HepG2 (cell line): ENCODE results near the gene ZNF48. TPM values are rescaled to one million over a fixed set of nuclear protein-coding genes. Genes with fewer than 3 reads are reported as not detected.

Experiments used
- ATF7 ChIP-seq, 2 experiments: fragments of 450-650 bp in 1 of 2; sonication (generic) in 1 of 2; formaldehyde crosslinking in 1 of 2; IDR thresholded peaks; 2 replicates each; pipeline versions ENCODE4 v1.4.0 to v1.6.1; 2016 to 2020; ENCODE audit warnings: antibody characterized with exemption in 1 of 2, mild to moderate bottlenecking in 1 of 2, missing genetic modification reagents in 1 of 2
- ELF1 ChIP-seq: sonication (generic); formaldehyde crosslinking; IDR thresholded peaks from 2 replicates; pipeline ENCODE4 v1.4.0; 2020; ENCODE audit warnings: missing genetic modification reagents
- HDAC1 ChIP-seq: sonication (generic); formaldehyde crosslinking; IDR thresholded peaks from 2 replicates; pipeline ENCODE4 v1.5.1; 2020; ENCODE audit warnings: mild to moderate bottlenecking, missing genetic modification reagents
- HMG20B ChIP-seq: conservative IDR thresholded peaks from 2 replicates; pipeline ENCODE4 v1.6.1; 2016; ENCODE audit warnings: missing genetic modification reagents, missing compliant biosample characterization
- HOXA5 ChIP-seq: sonication (generic); formaldehyde crosslinking; IDR thresholded peaks from 2 replicates; pipeline ENCODE4 v1.4.0; 2020; ENCODE audit warnings: missing genetic modification reagents
- KLF12 ChIP-seq: sonication (generic); formaldehyde crosslinking; IDR thresholded peaks from 2 replicates; pipeline ENCODE4 v1.4.0; 2020; ENCODE audit warnings: missing genetic modification reagents, borderline replicate concordance
- NFIB ChIP-seq: sonication (generic); formaldehyde crosslinking; IDR thresholded peaks from 2 replicates; pipeline ENCODE4 v1.9.0; 2021; ENCODE audit warnings: missing genetic modification reagents, mild to moderate bottlenecking, borderline replicate concordance
- SP4 ChIP-seq: sonication (generic); formaldehyde crosslinking; IDR thresholded peaks from 2 replicates; pipeline ENCODE4 v1.8.1; 2023; ENCODE audit warnings: mild to moderate bottlenecking, missing genetic modification reagents
- polyA plus RNA-seq, 8 experiments: library from polyadenylated mRNA; depleted of rRNA in 3 of 8; stranded (reverse) in 7 of 8; unstranded in 1 of 8; fragments of >200 nt; fragmentation: Illumina TruSeq in 4 of 8; extraction: Trizol in 4 of 8; gene quantifications; 2 replicates each; pipeline versions ENCODE4 v1.2.1 to v1.2.3, GENCODE V29; 2011 to 2016; ENCODE audit warnings: low read depth in 4 of 8, missing spikeins in 1 of 8, mixed read lengths in 1 of 8; ENCODE audit not compliant: insufficient read depth in 1 of 8
- total RNA-seq, 5 experiments: library from RNA; depleted of rRNA; stranded (reverse); fragments of >200 nt; fragmentation: Illumina TruSeq; extraction: Trizol; gene quantifications; 2 replicates each; pipeline ENCODE4 v1.2.3, GENCODE V29; 2016; ENCODE audit warnings: low read depth in 1 of 5
- TF ChIP-seq, protein P1 (sequence below): sonication (generic); formaldehyde crosslinking; IDR thresholded peaks from one replicate; pipeline ENCODE4 v1.5.1; 2020; ENCODE audit warnings: mild to moderate bottlenecking, missing genetic modification reagents; ENCODE audit errors: not compliant biosample characterization
- TF ChIP-seq, protein P2 (sequence below): sonication (generic); formaldehyde crosslinking; IDR thresholded peaks from 2 replicates; pipeline ENCODE4 v1.4.0; 2020; ENCODE audit warnings: missing genetic modification reagents
- TF ChIP-seq, protein P3 (sequence below): sonication (generic); formaldehyde crosslinking; IDR thresholded peaks from 2 replicates; pipeline ENCODE4 v1.4.0; 2020; ENCODE audit warnings: missing genetic modification reagents; ENCODE audit errors: not compliant biosample characterization
- TF ChIP-seq, protein P4 (sequence below): IDR thresholded peaks from 2 replicates; pipeline ENCODE4 v1.4.0; 2020; ENCODE audit warnings: mild to moderate bottlenecking, missing genetic modification reagents
- TF ChIP-seq, protein P5 (sequence below): sonication (generic); formaldehyde crosslinking; IDR thresholded peaks from 2 replicates; pipeline ENCODE4 v1.4.0; 2020; ENCODE audit warnings: missing genetic modification reagents, borderline replicate concordance

Gene ZNF48
- total and polyA plus RNA-seq, 2 of the 13 experiments (the other 11 are each of a cell fraction or from before 2014, with no cell fraction given), result 9.9 to 12.3 TPM

DNA sequence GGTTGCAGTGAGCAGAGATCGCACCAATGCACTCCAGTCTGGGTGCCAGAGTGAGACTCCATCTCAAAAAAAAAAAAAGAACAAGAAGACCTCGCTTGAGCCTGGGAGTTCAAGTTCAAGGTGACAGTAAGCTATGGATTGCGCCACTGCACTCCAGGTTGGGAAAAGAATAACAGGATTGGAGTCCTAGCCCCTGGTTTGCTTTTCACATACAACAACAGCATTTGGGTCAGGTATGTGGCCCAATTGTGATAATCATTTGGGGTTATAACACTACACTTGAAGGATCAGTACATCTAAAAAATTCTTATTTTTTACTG, 53.9 kb downstream of the ZNF48 start (continued):
- TF ChIP-seq, protein P1, sequence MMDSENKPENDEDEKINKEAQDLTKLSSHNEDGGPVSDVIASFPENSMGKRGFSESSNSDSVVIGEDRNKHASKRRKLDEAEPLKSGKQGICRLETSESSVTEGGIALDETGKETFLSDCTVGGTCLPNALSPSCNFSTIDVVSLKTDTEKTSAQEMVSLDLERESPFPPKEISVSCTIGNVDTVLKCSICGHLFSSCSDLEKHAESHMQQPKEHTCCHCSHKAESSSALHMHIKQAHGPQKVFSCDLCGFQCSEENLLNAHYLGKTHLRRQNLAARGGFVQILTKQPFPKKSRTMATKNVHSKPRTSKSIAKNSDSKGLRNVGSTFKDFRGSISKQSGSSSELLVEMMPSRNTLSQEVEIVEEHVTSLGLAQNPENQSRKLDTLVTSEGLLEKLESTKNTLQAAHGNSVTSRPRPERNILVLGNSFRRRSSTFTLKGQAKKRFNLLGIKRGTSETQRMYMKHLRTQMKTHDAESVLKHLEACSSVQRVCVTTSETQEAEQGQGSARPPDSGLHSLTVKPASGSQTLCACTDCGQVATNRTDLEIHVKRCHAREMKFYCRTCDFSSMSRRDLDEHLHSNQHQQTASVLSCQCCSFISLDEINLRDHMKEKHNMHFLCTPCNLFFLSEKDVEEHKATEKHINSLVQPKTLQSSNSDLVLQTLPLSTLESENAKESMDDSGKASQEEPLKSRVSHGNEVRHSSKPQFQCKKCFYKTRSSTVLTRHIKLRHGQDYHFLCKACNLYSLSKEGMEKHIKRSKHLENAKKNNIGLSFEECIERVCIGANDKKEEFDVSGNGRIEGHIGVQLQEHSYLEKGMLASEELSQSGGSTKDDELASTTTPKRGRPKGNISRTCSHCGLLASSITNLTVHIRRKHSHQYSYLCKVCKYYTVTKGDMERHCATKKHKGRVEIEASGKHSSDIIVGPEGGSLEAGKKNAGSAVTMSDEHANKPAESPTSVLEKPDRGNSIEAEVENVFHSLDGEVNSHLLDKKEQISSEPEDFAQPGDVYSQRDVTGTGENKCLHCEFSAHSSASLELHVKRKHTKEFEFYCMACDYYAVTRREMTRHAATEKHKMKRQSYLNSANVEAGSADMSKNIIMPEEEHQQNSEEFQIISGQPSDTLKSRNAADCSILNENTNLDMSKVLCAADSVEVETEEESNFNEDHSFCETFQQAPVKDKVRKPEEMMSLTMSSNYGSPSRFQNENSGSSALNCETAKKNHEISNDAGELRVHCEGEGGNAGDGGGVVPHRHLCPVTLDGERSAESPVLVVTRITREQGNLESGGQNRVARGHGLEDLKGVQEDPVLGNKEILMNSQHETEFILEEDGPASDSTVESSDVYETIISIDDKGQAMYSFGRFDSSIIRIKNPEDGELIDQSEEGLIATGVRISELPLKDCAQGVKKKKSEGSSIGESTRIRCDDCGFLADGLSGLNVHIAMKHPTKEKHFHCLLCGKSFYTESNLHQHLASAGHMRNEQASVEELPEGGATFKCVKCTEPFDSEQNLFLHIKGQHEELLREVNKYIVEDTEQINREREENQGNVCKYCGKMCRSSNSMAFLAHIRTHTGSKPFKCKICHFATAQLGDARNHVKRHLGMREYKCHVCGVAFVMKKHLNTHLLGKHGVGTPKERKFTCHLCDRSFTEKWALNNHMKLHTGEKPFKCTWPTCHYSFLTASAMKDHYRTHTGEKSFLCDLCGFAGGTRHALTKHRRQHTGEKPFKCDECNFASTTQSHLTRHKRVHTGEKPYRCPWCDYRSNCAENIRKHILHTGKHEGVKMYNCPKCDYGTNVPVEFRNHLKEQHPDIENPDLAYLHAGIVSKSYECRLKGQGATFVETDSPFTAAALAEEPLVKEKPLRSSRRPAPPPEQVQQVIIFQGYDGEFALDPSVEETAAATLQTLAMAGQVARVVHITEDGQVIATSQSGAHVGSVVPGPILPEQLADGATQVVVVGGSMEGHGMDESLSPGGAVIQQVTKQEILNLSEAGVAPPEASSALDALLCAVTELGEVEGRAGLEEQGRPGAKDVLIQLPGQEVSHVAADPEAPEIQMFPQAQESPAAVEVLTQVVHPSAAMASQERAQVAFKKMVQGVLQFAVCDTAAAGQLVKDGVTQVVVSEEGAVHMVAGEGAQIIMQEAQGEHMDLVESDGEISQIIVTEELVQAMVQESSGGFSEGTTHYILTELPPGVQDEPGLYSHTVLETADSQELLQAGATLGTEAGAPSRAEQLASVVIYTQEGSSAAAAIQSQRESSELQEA (CRISPR knock-in tag), result no peak
- no peak for TF ChIP-seq ATF7 (IDR thresholded peaks at IDR 0.05)
- no peak for TF ChIP-seq ATF7 (CRISPR knock-in tag; IDR thresholded peaks at IDR 0.05)
- TF ChIP-seq, protein P2, sequence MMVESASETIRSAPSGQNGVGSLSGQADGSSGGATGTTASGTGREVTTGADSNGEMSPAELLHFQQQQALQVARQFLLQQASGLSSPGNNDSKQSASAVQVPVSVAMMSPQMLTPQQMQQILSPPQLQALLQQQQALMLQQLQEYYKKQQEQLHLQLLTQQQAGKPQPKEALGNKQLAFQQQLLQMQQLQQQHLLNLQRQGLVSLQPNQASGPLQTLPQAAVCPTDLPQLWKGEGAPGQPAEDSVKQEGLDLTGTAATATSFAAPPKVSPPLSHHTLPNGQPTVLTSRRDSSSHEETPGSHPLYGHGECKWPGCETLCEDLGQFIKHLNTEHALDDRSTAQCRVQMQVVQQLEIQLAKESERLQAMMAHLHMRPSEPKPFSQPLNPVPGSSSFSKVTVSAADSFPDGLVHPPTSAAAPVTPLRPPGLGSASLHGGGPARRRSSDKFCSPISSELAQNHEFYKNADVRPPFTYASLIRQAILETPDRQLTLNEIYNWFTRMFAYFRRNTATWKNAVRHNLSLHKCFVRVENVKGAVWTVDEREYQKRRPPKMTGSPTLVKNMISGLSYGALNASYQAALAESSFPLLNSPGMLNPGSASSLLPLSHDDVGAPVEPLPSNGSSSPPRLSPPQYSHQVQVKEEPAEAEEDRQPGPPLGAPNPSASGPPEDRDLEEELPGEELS (CRISPR knock-in tag), result no peak; the same call in 1 of the 2 replicates
- no peak; the same call in 1 of the 2 replicates for TF ChIP-seq SP4 (CRISPR knock-in tag)
- TF ChIP-seq, protein P3, sequence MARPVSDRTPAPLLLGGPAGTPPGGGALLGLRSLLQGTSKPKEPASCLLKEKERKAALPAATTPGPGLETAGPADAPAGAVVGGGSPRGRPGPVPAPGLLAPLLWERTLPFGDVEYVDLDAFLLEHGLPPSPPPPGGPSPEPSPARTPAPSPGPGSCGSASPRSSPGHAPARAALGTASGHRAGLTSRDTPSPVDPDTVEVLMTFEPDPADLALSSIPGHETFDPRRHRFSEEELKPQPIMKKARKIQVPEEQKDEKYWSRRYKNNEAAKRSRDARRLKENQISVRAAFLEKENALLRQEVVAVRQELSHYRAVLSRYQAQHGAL (CRISPR knock-in tag), result no peak
- TF ChIP-seq HOXA5 (CRISPR knock-in tag), result no peak
- TF ChIP-seq HDAC1 (CRISPR knock-in tag), result peak; percentile 43; the same call in 1 of the 2 replicates
- TF ChIP-seq HMG20B, result peak; percentile 71; the same call in 1 of the 2 replicates
- no peak for TF ChIP-seq NFIB (CRISPR knock-in tag)
- TF ChIP-seq, protein P4, sequence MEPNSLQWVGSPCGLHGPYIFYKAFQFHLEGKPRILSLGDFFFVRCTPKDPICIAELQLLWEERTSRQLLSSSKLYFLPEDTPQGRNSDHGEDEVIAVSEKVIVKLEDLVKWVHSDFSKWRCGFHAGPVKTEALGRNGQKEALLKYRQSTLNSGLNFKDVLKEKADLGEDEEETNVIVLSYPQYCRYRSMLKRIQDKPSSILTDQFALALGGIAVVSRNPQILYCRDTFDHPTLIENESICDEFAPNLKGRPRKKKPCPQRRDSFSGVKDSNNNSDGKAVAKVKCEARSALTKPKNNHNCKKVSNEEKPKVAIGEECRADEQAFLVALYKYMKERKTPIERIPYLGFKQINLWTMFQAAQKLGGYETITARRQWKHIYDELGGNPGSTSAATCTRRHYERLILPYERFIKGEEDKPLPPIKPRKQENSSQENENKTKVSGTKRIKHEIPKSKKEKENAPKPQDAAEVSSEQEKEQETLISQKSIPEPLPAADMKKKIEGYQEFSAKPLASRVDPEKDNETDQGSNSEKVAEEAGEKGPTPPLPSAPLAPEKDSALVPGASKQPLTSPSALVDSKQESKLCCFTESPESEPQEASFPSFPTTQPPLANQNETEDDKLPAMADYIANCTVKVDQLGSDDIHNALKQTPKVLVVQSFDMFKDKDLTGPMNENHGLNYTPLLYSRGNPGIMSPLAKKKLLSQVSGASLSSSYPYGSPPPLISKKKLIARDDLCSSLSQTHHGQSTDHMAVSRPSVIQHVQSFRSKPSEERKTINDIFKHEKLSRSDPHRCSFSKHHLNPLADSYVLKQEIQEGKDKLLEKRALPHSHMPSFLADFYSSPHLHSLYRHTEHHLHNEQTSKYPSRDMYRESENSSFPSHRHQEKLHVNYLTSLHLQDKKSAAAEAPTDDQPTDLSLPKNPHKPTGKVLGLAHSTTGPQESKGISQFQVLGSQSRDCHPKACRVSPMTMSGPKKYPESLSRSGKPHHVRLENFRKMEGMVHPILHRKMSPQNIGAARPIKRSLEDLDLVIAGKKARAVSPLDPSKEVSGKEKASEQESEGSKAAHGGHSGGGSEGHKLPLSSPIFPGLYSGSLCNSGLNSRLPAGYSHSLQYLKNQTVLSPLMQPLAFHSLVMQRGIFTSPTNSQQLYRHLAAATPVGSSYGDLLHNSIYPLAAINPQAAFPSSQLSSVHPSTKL, result peak; percentile 90
- TF ChIP-seq, protein P5, sequence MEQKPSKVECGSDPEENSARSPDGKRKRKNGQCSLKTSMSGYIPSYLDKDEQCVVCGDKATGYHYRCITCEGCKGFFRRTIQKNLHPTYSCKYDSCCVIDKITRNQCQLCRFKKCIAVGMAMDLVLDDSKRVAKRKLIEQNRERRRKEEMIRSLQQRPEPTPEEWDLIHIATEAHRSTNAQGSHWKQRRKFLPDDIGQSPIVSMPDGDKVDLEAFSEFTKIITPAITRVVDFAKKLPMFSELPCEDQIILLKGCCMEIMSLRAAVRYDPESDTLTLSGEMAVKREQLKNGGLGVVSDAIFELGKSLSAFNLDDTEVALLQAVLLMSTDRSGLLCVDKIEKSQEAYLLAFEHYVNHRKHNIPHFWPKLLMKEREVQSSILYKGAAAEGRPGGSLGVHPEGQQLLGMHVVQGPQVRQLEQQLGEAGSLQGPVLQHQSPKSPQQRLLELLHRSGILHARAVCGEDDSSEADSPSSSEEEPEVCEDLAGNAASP (CRISPR knock-in tag), result peak; percentile 86; the same call in 1 of the 2 replicates
- no peak for TF ChIP-seq ELF1
- no peak for TF ChIP-seq KLF12 (CRISPR knock-in tag)
